Measurements from ENCODE around the gene RNF14.

Gene RNF14

GRCh38 chr5:142011572-142012185 is 42.8 kb downstream of the RNF14 start:
- Histone ChIP-seq H3K9ac (no peak overlapping the region), H3K4me3 (ENCODE audit: low read depth, low read length) (peak overlapping the region; percentile 80), H3K9me3 (ENCODE audit: control insufficient read depth, low read length) (no peaks in the 10 kb centered on the region), H3K79me2 (no peaks in the 10 kb centered on the region), H3K27ac (peak overlapping the region; percentile 39), H3K36me3 (ENCODE audit: control insufficient read depth, insufficient read depth, low read length) (no peaks in the 10 kb centered on the region), H3K27me3 (ENCODE audit: control insufficient read depth, insufficient read depth, low read length) (no peaks in the 10 kb centered on the region), H2AFZ (peak overlapping the region; percentile 96), H3K4me2 (ENCODE audit: low read length) (peak overlapping the region; percentile 91), H3K4me1 (peaks cover 16% of the 10 kb centered on the region)
- no peak for TF ChIP-seq CTCF (IDR thresholded peaks at IDR 0.05)

DNA sequence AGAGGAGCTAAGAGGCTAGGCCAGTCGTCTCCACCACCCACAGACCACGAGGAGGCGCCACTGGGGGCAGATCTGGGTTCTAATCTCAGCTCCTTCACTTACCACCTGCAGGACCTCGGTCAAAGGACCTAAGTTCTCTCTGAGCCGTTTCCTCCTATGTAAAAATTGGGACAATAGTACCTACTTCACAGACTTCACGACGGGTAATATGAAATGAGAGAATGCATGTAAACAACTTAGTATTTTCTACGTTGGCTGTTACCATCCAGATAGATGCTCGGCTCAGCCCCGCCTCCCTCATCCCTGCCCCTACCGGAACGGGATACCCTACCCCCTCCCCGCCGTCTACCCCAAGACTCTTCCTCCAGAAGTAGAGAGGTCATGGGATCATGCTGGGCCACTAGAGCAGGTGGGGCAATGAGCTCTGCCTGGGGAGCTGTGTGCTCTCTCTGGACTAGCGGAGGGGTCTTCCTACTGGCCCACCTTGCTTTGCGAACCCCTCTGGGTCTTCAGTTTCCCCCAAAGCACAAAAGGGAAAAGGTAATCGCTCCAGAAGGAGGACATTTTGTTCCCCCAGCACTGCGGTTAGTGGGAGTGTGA is 43.4 kb downstream of the RNF14 start:
- peak overlapping the region; percentile 91 for H3K4me2 ChIP-seq (ENCODE audit: low read length)
- peak; percentile 17 for TF ChIP-seq CTCF (IDR thresholded peaks at IDR 0.05)
- peak overlapping the region; percentile 39 for H3K27ac ChIP-seq
- peaks cover 16% of the 10 kb centered on the region for H3K4me1 ChIP-seq
- no peaks in the 10 kb centered on the region for H3K79me2 ChIP-seq
- H3K4me3 ChIP-seq (ENCODE audit: low read depth, low read length), result peak overlapping the region; percentile 80
- H3K9ac ChIP-seq, result peak overlapping the region; percentile 8
- no peaks in the 10 kb centered on the region for H3K9me3 ChIP-seq (ENCODE audit: control insufficient read depth, low read length)
- H3K36me3 ChIP-seq (ENCODE audit: control insufficient read depth, insufficient read depth, low read length), result no peaks in the 10 kb centered on the region
- H3K27me3 ChIP-seq (ENCODE audit: control insufficient read depth, insufficient read depth, low read length), result no peaks in the 10 kb centered on the region
- peak overlapping the region; percentile 96 for H2AFZ ChIP-seq

GRCh38 chr5:142012792-142013388 is 44.0 kb downstream of the RNF14 start, which contains the start of gene GNPDA1:
GNPDA1 (minus strand) TSS chr5:142013027; CDS start chr5:142012035, 992 bp downstream.
- Histone ChIP-seq H3K27ac (peak within 1 kb of the TSS; percentile 55), H3K9me3 (ENCODE audit: control insufficient read depth, low read length) (no peaks in the 10 kb centered on the region), H3K4me2 (ENCODE audit: low read length) (peak within 1 kb of the TSS; percentile 95), H3K27me3 (ENCODE audit: control insufficient read depth, insufficient read depth, low read length) (no peaks in the 10 kb centered on the region), H3K36me3 (ENCODE audit: control insufficient read depth, insufficient read depth, low read length) (no peaks in the 10 kb centered on the region), H3K9ac (peak within 1 kb of the TSS; percentile 63), H3K4me1 (peaks cover 16% of the 10 kb centered on the region), H3K79me2 (no peaks in the 10 kb centered on the region), H2AFZ (peak within 1 kb of the TSS; percentile 96), H3K4me3 (ENCODE audit: low read depth, low read length) (peak within 1 kb of the TSS; percentile 80)
- no peak for TF ChIP-seq CTCF (IDR thresholded peaks at IDR 0.05)

- Histone ChIP-seq H3K4me1 (peaks cover 16% of the 10 kb centered on the region), H3K79me2 (no peaks in the 10 kb centered on the region), H3K9me3 (ENCODE audit: control insufficient read depth, low read length) (no peaks in the 10 kb centered on the region), H3K36me3 (ENCODE audit: control insufficient read depth, insufficient read depth, low read length) (no peaks in the 10 kb centered on the region), H3K4me3 (ENCODE audit: low read depth, low read length) (no peak overlapping the region), H3K9ac (no peak overlapping the region), H3K27ac (peak overlapping the region; percentile 55), H3K4me2 (ENCODE audit: low read length) (peak overlapping the region; percentile 95), H2AFZ (peak overlapping the region; percentile 48), H3K27me3 (ENCODE audit: control insufficient read depth, insufficient read depth, low read length) (no peaks in the 10 kb centered on the region)
- no peak for TF ChIP-seq CTCF (IDR thresholded peaks at IDR 0.05)
Observed at GRCh38 chr5:142013734-142014521, 45.0 kb downstream of the RNF14 start.
